Vagina (tissue), 2 donors: Measurements from ENCODE around the gene BRK1. TPM values are rescaled to one million over a fixed set of nuclear protein-coding genes. Genes with fewer than 3 reads are reported as not detected.
"Not testable (repeated sequence)": the region's sequence is repeated elsewhere in the genome, so short reads cannot be mapped to it uniquely, and the experiment has no call there.

Experiments
- DNase-seq, 2 donors: peaks; one replicate each; pipeline ENCODE4 v3.0.0-alpha.2; 2017; ENCODE audit errors: extremely low spot score in 2 of 2
- H3K27ac ChIP-seq: fragments of 200-600 bp; sonication (generic); one replicate; pipeline ENCODE4 v1.5.1; 2019
- H3K27me3 ChIP-seq: fragments of 200-600 bp; sonication (generic); one replicate; pipeline ENCODE4 v1.5.1; 2019
- H3K36me3 ChIP-seq, 2 donors: fragments of 200-600 bp; sonication (generic); one replicate each; pipeline ENCODE4 v1.5.1; 2017 to 2019
- H3K4me1 ChIP-seq: fragments of 200-600 bp; sonication (generic); one replicate; pipeline ENCODE4 v1.5.1; 2019
- H3K4me3 ChIP-seq, 2 donors: fragments of 200-600 bp; sonication (generic); 1 replicate in 1 of 2; 2 replicates in 1 of 2; pipeline ENCODE4 v1.5.1; 2016 to 2019
- H3K9me3 ChIP-seq: fragments of 200-600 bp; sonication (generic); one replicate; pipeline ENCODE4 v1.5.1; 2019
- POLR2A ChIP-seq, 2 donors: fragments of 450-650 bp; IDR thresholded peaks; one replicate each; pipeline ENCODE4 v1.6.1; 2017; ENCODE audit warnings: antibody characterized with exemption in 2 of 2, mild to moderate bottlenecking in 2 of 2, moderate library complexity in 2 of 2
- POLR2AphosphoS5 ChIP-seq, 2 donors: sonication (generic); formaldehyde crosslinking; IDR thresholded peaks; one replicate each; pipeline ENCODE4 v1.9.0; 2017; ENCODE audit warnings: antibody characterized with exemption in 2 of 2, mild to moderate bottlenecking in 2 of 2, low read depth in 1 of 2; ENCODE audit not compliant: insufficient read depth in 1 of 2
- intact Hi-C: fragments of 100-400 bp; cut with DNase I; formaldehyde crosslinking; loops from one replicate; pipeline ENCODE4 v1.15.1; 2023
- total RNA-seq: library from RNA; depleted of rRNA; stranded (reverse); fragments of >200 nt; gene quantifications from one replicate; pipeline ENCODE4 v1.2.3, GENCODE V29; 2016
- TF ChIP-seq, protein P1 (sequence below), 3 experiments: fragments of 450-650 bp in 2 of 3; fragments of 200-600 bp in 1 of 3; sonication (generic) in 1 of 3; IDR thresholded peaks; one replicate each; pipeline ENCODE4 v1.5.1; 2017 to 2019; ENCODE audit warnings: antibody characterized with exemption in 3 of 3, mild to moderate bottlenecking in 2 of 3, moderate library complexity in 2 of 3

Gene BRK1
- total RNA-seq, 1 donor from 2014 or later, result 94.5 TPM

DNA sequence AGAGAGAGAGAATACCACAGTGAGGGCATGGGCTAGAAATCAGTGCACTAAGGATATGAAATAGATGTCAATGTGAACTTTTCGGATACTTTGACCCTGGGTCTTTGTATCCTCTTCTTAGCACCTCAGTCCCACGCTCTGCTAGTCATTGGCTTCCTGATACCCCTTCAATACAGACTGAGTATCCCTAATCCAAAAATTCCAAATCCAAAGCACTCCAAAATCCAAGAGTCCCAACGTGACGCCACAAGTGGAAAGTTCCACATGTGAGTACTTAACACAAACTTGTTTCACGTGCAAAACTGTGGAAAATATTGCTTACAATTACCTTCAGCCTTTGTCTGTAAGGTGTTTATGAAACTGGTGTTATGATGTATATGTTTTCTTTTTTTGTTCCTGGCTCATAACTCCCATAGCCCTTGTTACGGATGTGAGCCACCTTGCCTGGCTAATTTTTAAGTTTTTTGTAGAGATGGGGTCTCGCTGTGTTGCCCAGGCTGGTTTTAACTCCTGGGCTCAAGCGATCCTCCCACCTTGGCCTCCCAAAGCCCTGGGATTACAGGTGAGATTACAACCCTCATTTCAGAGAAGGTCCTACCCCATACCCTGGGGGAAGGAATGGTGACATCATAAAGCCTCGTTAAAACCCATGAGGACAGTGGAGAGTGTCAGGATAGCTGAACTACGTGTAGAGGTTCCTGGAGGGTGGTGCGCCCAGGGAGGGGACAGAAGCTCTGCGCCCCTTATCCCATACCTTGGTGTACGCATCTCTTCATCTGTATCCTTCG lies 39.1 kb downstream of the BRK1 start:
- no peak for TF ChIP-seq POLR2AphosphoS5 (IDR thresholded peaks at IDR 0.05; ENCODE audit: insufficient read depth in 1 of 2, low read depth in 1 of 2)
- no peak for TF ChIP-seq POLR2A (IDR thresholded peaks at IDR 0.05)
- TF ChIP-seq, protein P1, sequence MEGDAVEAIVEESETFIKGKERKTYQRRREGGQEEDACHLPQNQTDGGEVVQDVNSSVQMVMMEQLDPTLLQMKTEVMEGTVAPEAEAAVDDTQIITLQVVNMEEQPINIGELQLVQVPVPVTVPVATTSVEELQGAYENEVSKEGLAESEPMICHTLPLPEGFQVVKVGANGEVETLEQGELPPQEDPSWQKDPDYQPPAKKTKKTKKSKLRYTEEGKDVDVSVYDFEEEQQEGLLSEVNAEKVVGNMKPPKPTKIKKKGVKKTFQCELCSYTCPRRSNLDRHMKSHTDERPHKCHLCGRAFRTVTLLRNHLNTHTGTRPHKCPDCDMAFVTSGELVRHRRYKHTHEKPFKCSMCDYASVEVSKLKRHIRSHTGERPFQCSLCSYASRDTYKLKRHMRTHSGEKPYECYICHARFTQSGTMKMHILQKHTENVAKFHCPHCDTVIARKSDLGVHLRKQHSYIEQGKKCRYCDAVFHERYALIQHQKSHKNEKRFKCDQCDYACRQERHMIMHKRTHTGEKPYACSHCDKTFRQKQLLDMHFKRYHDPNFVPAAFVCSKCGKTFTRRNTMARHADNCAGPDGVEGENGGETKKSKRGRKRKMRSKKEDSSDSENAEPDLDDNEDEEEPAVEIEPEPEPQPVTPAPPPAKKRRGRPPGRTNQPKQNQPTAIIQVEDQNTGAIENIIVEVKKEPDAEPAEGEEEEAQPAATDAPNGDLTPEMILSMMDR (IDR thresholded peaks at IDR 0.05), result no peak
- Histone ChIP-seq H3K4me3 (no peak overlapping the region), H3K36me3 (peaks cover 3 to 48% of the 10 kb centered on the region in 2 donors), H3K27me3 (no peaks in the 10 kb centered on the region), H3K4me1 (no peaks in the 10 kb centered on the region), H3K27ac (no peak overlapping the region), H3K9me3 (no peaks in the 10 kb centered on the region)
- intact Hi-C loops, result no loop called here
- no peak for DNase-seq

DNA sequence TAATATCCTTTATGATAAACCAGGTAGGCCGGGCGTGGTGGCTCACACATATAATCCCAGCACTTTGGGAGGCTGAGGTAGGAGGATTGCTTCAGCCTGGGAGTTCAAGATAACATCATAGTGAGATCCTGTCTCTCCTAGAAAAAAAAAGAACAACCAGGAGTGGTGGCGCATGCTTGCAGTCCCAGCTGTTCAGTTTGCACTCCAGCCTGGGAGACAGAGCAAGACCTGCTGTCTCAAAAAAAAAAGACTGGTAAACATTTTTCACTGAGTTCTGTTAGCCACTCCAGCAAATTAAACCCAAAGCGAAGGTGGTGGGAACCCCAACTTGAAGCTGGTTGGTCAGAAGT lies 39.6 kb downstream of the BRK1 start:
- intact Hi-C loops, result no loop called here

DNA sequence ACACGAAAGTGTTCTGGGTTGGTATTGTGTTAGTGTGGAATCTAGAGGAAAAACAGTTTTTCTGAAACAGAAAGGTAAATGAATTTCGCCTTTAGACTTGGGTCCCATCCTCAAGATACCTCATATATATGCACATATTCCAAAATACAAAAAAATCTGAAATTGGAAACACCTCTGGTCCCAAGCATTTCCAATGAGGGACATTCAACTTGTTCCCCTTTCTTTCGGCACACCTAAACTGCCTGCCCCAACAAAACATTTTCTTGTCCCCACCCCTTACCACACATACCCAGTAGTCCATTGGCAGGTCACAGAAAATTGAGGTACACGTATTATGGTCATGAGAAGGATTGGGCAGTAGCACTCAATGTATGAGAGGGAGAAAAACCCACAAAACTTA lies 40.2 kb downstream of the BRK1 start:
- Histone ChIP-seq H3K9me3 (no peaks in the 10 kb centered on the region), H3K36me3 (peaks cover 0 to 38% of the 10 kb centered on the region in 2 donors), H3K27ac (no peak overlapping the region), H3K4me3 (no peak overlapping the region), H3K4me1 (no peaks in the 10 kb centered on the region), H3K27me3 (no peaks in the 10 kb centered on the region)
- DNase-seq, result no peak
- TF ChIP-seq, protein P1 (IDR thresholded peaks at IDR 0.05), result no peak
- TF ChIP-seq POLR2AphosphoS5 (IDR thresholded peaks at IDR 0.05; ENCODE audit: insufficient read depth in 1 of 2, low read depth in 1 of 2) (no peak), POLR2A (IDR thresholded peaks at IDR 0.05) (no peak)
- intact Hi-C loops, result no loop called here

More for the DNA sequence above, 39.6 kb downstream of the BRK1 start:
- no peak for DNase-seq
- Histone ChIP-seq H3K36me3 (peaks cover 0 to 42% of the 10 kb centered on the region in 2 donors), H3K4me3 (no peak overlapping the region), H3K27me3 (no peaks in the 10 kb centered on the region), H3K27ac (no peak overlapping the region), H3K9me3 (no peaks in the 10 kb centered on the region), H3K4me1 (no peaks in the 10 kb centered on the region)
- TF ChIP-seq POLR2A (IDR thresholded peaks at IDR 0.05) (no peak), POLR2AphosphoS5 (IDR thresholded peaks at IDR 0.05; ENCODE audit: insufficient read depth in 1 of 2, low read depth in 1 of 2) (no peak)
- TF ChIP-seq, protein P1 (IDR thresholded peaks at IDR 0.05), result no peak

DNA sequence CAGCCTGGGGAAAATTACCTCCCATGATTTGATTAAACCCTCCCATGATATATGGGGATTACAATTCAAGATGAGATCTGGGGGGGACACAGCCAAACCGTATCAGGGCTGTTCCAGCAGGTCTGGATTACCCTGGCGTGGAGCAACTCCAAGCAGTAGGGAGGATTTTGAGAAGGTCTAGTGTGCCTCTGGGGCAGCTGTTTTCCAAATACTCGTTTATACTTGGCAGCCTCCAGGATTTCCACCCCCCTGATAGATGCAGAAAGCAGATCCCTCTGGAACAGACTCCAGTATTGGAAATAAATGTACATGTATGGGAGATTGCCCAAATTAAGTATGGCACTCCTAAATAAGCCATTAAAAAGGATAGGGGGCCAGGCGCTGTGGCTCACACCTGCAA lies 41.6 kb downstream of the BRK1 start:
- TF ChIP-seq, protein P1 (IDR thresholded peaks at IDR 0.05), result no peak
- no peak for TF ChIP-seq POLR2AphosphoS5 (IDR thresholded peaks at IDR 0.05; ENCODE audit: insufficient read depth in 1 of 2, low read depth in 1 of 2)
- no peak for TF ChIP-seq POLR2A (IDR thresholded peaks at IDR 0.05)
- Histone ChIP-seq H3K9me3 (no peaks in the 10 kb centered on the region), H3K27ac (no peak overlapping the region), H3K36me3 (peaks cover 0 to 24% of the 10 kb centered on the region in 2 donors), H3K4me3 (no peak overlapping the region), H3K27me3 (no peaks in the 10 kb centered on the region), H3K4me1 (no peaks in the 10 kb centered on the region)
- intact Hi-C loops, result no loop called here
- DNase-seq, result no peak

DNA sequence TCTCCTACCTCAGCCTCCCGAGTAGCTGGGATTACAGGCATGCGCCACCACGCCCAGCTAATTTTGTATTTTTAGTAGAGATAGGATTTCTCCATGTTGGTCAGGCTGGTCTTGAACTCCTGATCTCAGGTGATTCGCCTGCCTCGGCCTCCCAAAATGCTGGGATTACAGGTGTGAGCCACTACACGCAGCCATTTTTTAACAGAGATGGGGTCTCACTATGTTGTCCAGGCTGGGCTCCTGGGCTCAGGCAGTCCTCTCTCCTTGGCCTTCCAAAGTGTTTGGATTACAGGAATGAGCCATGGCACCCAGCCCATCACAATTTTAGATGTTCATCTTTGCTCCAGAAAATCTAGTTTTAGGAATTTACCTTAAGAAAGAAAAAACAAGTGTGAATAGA lies 43.1 kb downstream of the BRK1 start:
- peaks cover 0 to 11% of the 10 kb centered on the region in 2 donors for H3K36me3 ChIP-seq
- H3K4me1 ChIP-seq, intact Hi-C loops: not testable (repeated sequence)

More for the DNA sequence above, 43.1 kb downstream of the BRK1 start:
- H3K27ac ChIP-seq, DNase-seq, H3K9me3 ChIP-seq, H3K27me3 ChIP-seq, H3K4me3 ChIP-seq: not testable (repeated sequence)
